IPS-18c (cell line): ENCODE results near the gene TOR3A.

Experiments
- H3K4me3 ChIP-seq: 2 replicates; pipeline ENCODE4 v1.7.0; 2013; ENCODE audit warnings: low read depth, mild to moderate bottlenecking, low read length, moderate library complexity; ENCODE audit not compliant: insufficient read depth
- H3K9me3 ChIP-seq: one replicate; pipeline ENCODE4 v1.6.1; 2013; ENCODE audit warnings: mild to moderate bottlenecking, low read length, moderate library complexity; ENCODE audit not compliant: control insufficient read depth, insufficient read depth

The TOR3A gene

DNA sequence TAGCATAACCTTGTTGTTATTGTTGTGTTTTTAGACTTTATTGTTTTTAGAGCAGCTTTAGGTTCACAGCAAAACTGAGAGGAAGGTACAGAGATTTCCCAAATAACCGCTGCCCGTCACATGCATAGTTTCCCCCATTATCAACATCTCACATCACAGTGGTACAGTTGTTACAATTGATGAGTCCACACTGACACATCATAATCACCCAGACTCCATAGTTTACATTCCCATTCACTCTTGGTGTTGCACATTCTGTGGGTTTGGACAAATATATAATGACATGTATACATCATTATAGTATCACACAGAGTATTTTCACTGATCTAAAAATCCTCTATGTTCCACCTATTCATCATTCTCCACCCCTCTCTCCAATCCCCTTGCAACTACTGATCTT, 25.9 kb upstream of the TOR3A start:
- Histone ChIP-seq H3K4me3 (no peak overlapping the region), H3K9me3 (no peaks in the 10 kb centered on the region)

DNA sequence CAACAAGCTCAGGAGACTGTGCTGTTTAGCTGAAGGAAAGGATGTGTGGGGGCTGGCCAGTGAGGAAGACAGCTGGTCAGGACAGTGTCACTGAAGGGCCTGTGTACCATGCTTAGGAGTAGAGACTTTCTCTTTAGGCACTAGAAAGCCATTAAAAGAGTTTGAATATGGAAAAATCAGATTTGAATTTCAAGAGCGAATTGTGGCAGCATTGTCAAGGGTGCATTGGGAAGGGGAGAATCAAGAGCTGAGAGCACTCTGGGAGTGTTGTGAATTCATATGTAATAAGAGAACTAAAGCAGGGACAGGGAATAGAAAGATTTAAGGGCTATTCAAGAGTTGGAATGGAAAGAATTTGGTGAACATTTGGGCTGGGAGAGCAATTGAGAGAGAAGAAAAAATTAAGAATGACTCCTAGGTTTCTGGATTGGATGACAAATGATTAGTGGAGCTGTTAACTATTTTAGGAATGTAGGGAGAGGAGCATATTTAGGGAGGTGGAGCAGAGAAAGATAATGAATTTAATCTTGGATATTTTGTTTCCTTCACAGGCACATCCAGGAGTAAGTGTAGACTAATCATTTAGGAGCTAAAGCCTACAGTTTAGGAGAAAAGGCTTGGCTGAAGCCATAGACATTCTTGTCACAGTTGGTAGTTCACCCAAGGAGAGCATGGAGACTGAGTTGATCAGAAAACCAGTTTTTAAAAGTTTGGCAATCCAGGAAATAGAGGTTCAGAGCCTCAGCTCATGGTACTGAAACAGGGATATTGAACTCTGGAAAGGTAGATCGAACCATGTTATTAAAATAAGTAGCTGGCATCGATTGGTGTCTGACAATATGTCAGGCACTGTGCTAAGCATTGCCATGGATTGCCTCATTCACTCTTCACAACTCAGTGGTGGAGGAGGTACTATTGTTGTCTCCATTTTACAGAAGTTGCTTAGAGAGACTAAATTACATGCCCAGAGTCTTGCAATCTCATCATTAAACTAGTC, 23.1 kb upstream of the TOR3A start:
- H3K9me3 ChIP-seq, result no peaks in the 10 kb centered on the region
- H3K4me3 ChIP-seq, result no peak overlapping the region

DNA sequence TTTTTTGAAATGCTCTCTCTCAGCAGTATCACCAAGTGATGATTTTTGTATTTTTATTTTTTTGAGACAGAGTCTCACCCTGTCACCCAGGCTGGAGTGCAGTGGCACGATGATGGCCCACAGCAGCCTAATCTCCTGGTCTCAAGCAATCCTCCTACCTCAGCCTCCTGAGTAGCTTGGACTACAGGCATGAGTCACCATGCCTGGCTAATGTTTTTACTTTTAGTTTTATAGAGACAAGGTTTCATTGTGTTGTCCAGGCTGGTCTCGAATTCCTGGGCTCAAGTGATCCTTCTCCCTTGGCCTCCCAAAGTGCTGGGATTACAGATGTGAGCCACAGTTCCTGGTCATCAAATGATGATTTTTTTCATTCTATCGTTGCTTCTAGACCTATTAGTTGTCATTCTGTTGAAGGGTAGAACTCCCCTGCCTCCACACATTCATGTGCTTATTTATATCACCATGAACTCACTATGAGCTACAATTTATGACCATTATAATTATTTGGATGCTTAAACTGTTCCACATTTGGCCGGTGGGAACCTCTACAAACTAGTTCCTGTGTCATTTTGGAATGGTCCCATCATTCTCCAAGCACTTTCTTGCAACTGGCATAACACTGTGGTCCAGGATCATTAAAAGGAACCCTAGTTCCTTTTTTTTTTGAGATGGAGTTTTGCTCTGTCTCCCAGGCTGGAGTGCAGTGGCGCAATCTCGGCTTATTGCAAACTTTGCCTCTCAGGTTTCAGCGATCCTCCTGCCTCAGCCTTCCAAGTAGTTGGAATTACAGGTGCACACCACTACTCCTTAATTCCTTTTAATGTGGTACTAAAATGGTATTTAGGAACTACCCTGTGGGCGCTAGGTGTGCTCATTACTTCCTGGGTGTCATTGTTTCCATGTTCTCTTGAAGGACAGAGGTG, 20.2 kb upstream of the TOR3A start:
- Histone ChIP-seq H3K4me3 (no peak overlapping the region), H3K9me3 (no peaks in the 10 kb centered on the region)

DNA sequence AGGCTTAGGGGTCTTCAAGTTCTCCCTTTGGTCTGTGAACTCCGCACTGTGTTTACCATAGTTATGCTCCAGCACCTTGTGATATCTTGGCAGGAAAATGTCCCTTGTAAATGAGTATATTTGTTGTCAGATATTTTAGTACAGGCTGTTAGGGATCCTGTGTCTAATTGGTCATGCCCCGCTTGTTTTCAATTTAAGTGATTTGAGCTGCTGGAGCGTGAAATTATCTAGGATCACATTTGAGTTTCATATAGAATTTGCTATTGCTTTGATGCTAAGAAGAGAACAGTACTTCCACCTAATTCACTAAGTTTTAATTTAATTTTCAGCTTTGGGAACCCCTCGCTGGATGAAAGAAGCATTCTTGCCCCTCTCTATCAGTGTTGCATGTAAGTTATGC, 15.4 kb upstream of the TOR3A start:
- Histone ChIP-seq H3K4me3 (no peak overlapping the region), H3K9me3 (no peaks in the 10 kb centered on the region)

DNA sequence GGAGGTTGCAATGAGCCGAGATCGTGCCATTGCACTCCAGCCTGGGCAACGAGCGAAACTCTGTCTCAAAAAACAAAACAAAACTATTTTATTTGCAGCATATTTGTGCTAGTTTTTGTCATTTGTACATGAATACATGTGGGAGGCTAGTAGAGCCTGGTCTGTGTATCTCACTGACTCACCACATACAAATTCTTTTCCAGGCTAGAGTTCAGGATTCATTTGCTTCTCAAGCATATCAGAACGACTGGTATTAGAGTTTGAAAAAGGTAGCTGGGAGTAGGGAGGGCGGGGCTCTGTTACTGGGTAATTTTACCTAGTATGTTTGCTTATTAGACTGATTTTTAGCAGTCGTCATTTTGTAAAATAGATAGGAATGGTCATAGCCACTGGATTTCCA, 4.5 kb upstream of the TOR3A start:
- Histone ChIP-seq H3K9me3 (no peaks in the 10 kb centered on the region), H3K4me3 (no peak overlapping the region)

DNA sequence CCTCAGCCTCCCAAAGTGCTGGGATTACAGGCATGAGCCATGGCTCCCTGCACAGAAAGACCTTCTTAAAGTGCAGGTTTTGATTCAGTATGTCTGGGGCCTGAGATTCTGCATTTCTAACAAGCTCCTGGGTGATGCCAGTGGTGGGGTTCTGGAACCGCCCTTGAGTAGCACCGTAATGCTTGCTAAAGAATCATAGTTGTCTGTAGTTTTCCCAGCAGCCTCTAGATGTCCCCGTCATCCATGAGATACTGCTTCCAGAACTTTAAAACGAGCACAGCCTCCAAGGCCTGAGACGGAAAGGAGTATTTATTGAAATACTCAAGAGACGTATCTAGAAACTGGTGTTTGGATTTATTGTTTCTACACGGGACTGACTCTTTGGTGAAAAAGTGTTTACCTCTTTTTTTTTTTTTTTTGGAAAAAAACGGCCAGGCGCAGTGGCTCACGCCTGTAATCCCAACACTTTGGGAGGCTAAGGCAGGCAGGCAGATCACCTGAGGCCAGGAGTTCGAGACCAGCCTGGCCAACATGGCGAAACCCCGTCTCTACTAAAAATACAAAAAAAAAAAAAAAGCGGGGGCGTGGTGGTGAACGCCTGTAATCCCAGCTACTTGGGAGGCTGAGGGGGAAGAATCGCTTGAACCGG, 2.6 kb upstream of the TOR3A start:
- Histone ChIP-seq H3K4me3 (no peak overlapping the region), H3K9me3 (no peaks in the 10 kb centered on the region)

DNA sequence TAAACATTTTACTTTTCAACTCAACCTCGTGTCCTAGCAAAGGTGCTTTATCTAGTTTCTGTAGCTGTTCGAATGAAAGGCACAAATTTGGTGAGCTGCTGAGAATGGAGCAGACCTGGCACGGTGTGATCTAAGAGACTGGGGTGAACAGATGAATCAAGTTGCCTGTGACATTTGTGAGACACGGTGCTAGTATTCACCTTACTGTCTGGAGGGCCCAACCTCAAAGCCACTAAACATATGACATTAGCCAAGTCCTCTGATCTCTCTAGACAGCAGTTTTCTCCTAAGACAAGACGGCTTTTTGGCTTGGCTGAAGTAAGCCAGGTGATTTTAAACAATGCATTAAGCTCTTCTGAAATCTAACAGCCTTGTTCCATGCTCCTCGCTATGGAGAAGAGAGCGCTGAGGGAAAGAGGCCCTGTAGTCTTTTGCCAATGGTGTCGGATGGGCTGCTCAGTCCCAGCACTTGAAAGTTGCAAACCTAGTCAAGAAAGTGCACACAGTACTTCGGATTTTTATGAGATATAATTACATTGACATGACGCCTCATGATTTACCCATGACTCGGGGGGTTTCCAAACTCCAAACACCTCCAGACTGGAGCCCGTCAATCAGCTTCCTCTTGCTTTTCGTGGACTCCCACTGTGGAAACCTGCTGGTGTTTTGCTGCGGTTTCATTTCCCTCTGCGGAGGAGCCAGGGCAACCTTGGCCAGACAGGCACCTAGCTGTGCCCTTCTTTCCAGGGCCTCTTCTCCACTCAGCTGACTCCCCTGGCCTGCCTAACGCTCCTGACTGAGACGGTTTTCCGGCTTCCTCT, 794 bp upstream of the TOR3A start:
- Histone ChIP-seq H3K4me3 (peak overlapping the region; percentile 84; the same call in 1 of the 2 replicates), H3K9me3 (no peaks in the 10 kb centered on the region)

GRCh38 chr1:179082333-179082998, 596 bp downstream of the TOR3A start:
- H3K9me3 ChIP-seq, result no peaks in the 10 kb centered on the region

GRCh38 chr1:179082999-179083335, 1.1 kb downstream of the TOR3A start:
- H3K9me3 ChIP-seq, result peaks cover 2% of the 10 kb centered on the region
- H3K4me3 ChIP-seq, result peak overlapping the region; percentile 84

More at GRCh38 chr1:179082333-179082998, 596 bp downstream of the TOR3A start:
- peak overlapping the region; percentile 84 for H3K4me3 ChIP-seq

DNA sequence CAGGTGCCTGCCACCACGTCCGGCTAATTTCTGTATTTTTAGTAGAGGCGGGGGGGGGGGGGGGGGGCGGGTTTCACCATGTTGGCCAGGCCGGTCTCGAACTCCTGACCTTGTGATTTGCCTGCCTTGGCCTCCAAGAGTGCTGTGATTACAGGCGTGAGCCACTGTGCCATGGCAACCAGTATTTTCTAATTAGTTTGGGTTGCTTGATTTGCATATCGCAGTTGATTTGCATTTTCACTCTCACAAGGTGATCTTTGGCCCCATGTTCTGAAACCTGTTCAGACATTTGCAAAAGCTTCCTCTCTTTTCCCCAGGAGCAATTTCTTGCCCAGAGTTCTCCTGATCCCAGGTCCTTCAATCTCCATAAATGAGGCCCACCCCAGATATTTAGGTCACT, 1.7 kb downstream of the TOR3A start:
- H3K4me3 ChIP-seq, result no peak overlapping the region
- peaks cover 2% of the 10 kb centered on the region for H3K9me3 ChIP-seq

DNA sequence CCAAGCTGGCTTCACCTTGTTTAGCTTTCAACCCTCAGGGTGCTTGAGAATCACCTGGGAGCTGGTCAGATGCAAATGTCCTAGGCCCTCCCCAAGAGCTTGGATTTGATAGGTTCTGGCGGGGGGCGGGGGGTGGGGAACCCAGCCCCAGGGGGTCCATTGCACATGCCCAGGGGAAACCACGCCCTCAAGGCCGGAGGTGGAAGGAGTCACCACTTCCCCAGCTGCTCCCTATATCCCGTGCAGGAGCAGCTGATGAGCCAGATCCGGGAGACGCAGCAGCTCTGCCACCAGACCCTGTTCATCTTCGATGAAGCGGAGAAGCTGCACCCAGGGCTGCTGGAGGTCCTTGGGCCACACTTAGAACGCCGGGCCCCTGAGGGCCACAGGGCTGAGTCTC, 5.8 kb downstream of the TOR3A start:
- peaks cover 2% of the 10 kb centered on the region for H3K9me3 ChIP-seq
- peak overlapping the region; percentile 52; the same call in 1 of the 2 replicates for H3K4me3 ChIP-seq

- Histone ChIP-seq H3K4me3 (no peak overlapping the region), H3K9me3 (peaks cover 2% of the 10 kb centered on the region)
These were observed 8.1 kb downstream of the TOR3A start for GRCh38 chr1:179089827-179090482.

DNA sequence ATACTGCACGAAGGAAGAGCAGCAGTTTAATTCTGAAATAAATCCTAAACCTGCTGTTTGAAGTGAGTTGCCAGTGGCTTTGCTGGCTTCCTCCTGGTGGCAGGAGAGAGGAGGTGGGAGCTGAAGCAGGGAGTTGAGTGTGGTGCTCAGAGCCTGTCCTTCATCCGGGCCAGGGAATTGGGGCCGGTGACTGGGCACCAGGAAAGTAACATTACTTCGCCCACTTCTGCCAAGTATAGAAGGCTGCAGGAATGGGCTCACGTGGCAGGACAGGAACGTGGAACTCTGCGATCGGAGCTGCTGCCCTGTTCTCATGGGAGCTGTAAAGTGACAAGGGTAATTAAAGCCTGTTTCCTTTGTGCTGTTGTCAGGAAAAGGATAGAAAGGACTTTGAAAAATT, 8.7 kb downstream of the TOR3A start:
- Histone ChIP-seq H3K9me3 (peaks cover 2% of the 10 kb centered on the region), H3K4me3 (no peak overlapping the region)

GRCh38 chr1:179090923-179091322, 9.1 kb downstream of the TOR3A start:
- Histone ChIP-seq H3K9me3 (peaks cover 2% of the 10 kb centered on the region), H3K4me3 (no peak overlapping the region)

GRCh38 chr1:179091691-179092165, 9.9 kb downstream of the TOR3A start:
- H3K4me3 ChIP-seq, result no peak overlapping the region
- H3K9me3 ChIP-seq, result peaks cover 2% of the 10 kb centered on the region
